Adrenal gland (tissue), 5 donors: Measurements from ENCODE around the gene RASIP1.

Experiments used
- CTCF ChIP-seq, 6 experiments: fragments of 450-650 bp in 4 of 6; fragments of 200-600 bp in 2 of 6; sonication (generic) in 1 of 6; IDR thresholded peaks; 1 replicate in 5 of 6; 2 replicates in 1 of 6; pipeline versions ENCODE4 v1.5.1 to v1.8.0; 2016 to 2021; ENCODE audit warnings: antibody characterized with exemption in 6 of 6, mild to moderate bottlenecking in 2 of 6, moderate library complexity in 1 of 6
- POLR2A ChIP-seq, 2 donors: fragments of 450-650 bp; IDR thresholded peaks; one replicate each; pipeline ENCODE4 v1.6.1; 2017; ENCODE audit warnings: antibody characterized with exemption in 2 of 2, mild to moderate bottlenecking in 2 of 2, moderate library complexity in 1 of 2
- donor health status: DM: no; HTN: no; CAD: no.

GRCh38 chr19:48714759-48715675, 25.4 kb downstream of the RASIP1 start:
- TF ChIP-seq CTCF (IDR thresholded peaks at IDR 0.05), result no peak
- no peak for TF ChIP-seq POLR2A (IDR thresholded peaks at IDR 0.05)
